Right lobe of liver (tissue), 6 donors: ENCODE data around the gene APCS. TPM values are rescaled to one million over a fixed set of nuclear protein-coding genes. Genes with fewer than 3 reads are reported as not detected.

ENCODE experiments used
- ATAC-seq, 4 donors: fragments of 200-7000 bp; cut with Tn5 transposase; one replicate each; pipeline ENCODE4 v1.9.1; 2020; ENCODE audit warnings: mild to moderate bottlenecking in 4 of 4, moderate library complexity in 4 of 4
- DNase-seq, 3 donors: peaks; one replicate each; pipeline ENCODE4 v3.0.0-alpha.2; 2020
- H3K27ac ChIP-seq, 3 donors: fragments of 200-600 bp; one replicate each; pipeline ENCODE4 v1.8.0; 2022
- H3K27me3 ChIP-seq, 2 donors: fragments of 200-600 bp; one replicate each; pipeline ENCODE4 v1.8.0; 2022
- H3K36me3 ChIP-seq, 4 donors: fragments of 200-600 bp; sonication (generic) in 1 of 4; one replicate each; pipeline versions ENCODE4 v1.5.1 to v1.8.0; 2017 to 2022; ENCODE audit warnings: control low read depth in 1 of 4
- H3K4me1 ChIP-seq, 4 donors: fragments of 200-600 bp; sonication (generic) in 1 of 4; one replicate each; pipeline versions ENCODE4 v1.5.1 to v1.8.0; 2017 to 2022; ENCODE audit warnings: control low read depth in 1 of 4
- H3K4me3 ChIP-seq, 3 donors: fragments of 200-600 bp; one replicate each; pipeline ENCODE4 v1.8.0; 2022
- H3K9me3 ChIP-seq, 4 donors: fragments of 200-600 bp; sonication (generic) in 1 of 4; one replicate each; pipeline versions ENCODE4 v1.5.1 to v1.8.0; 2017 to 2022; ENCODE audit warnings: control low read depth in 1 of 4
- CTCF ChIP-seq, 4 donors: fragments of 200-600 bp in 3 of 4; fragments of 450-650 bp in 1 of 4; IDR thresholded peaks; one replicate each; pipeline versions ENCODE4 v1.5.1 to v1.8.0; 2016 to 2022; ENCODE audit warnings: antibody characterized with exemption in 4 of 4, mild to moderate bottlenecking in 2 of 4
- POLR2A ChIP-seq: fragments of 450-650 bp; IDR thresholded peaks from one replicate; pipeline ENCODE4 v1.6.1; 2017; ENCODE audit warnings: antibody characterized with exemption, mild to moderate bottlenecking
- WGBS: methylation state at CpG from one replicate; pipeline ENCODE4 v1.1.6; 2018; ENCODE audit warnings: low coverage, low lambda C conversion rate; ENCODE audit not compliant: insufficient coverage; ENCODE audit errors: missing lambda C conversion rate; 5-methylcytosine and 5-hydroxymethylcytosine counted together
- intact Hi-C, 2 donors: fragments of 100-400 bp; cut with DNase I; formaldehyde crosslinking; loops; one replicate each; pipeline versions ENCODE4 v1.11.2 to v1.14.1; 2022
- total RNA-seq, 6 experiments: library from RNA; depleted of rRNA in 2 of 6; stranded (reverse); fragments of >200 nt in 2 of 6; fragmentation: NEBNext Ultra II Directional in 3 of 6; extraction: Animal tissue kit (Norgen Biotek cat#: 25700) in 3 of 6; gene quantifications; one replicate each; pipeline versions ENCODE4 v1.1.0 to v1.2.4, GENCODE V29; 2016 to 2023
- donor health status: DM: no; HTN: yes; CAD: no.
- donor health status: DM: no; HTN: no; CAD: no.
- donor health status: DM: no; HTN: no; CAD: no.
- donor health status: DM: no; HTN: yes; CAD: no.
- donor health status: DM: no; HTN: yes; CAD: no.

APCS gene
- total RNA-seq, 6 experiments from 2014 or later, result 958 to 1,977 (median 1,681) TPM

- Histone ChIP-seq H3K4me3 (peak overlapping the region in 2 of 3 donors; percentile 26 to 32), H3K9me3 (no peaks in the 10 kb centered on the region), H3K4me1 (peaks cover 0 to 28% (median 12%) of the 10 kb centered on the region in 4 donors), H3K27me3 (no peaks in the 10 kb centered on the region), H3K27ac (peak overlapping the region; percentile 71 to 95 (median 84)), H3K36me3 (no peaks in the 10 kb centered on the region)
- DNase-seq (peak; percentile 65 to 92 (median 84)), ATAC-seq (peak; percentile 83 to 94 (median 90))
- TF ChIP-seq CTCF (IDR thresholded peaks at IDR 0.05), result no peak
- peak; percentile 62 for TF ChIP-seq POLR2A
- intact Hi-C loops, result loop anchor here in 1 of 2 donors (5.0 kb wide), 1 partner anchor 220 kb away; no protein-coding TSS in a partner anchor
- 15% methylated on average over 2 of the region's 3 CpGs for WGBS
Measured at GRCh38 chr1:159556931-159557369, 30.7 kb upstream of the APCS start.

- H3K4me3 ChIP-seq, result peak overlapping the region in 1 of 3 donors; percentile 5
- 21% methylated on average over 2 of the region's 2 CpGs for WGBS
- H3K27me3 ChIP-seq, result no peaks in the 10 kb centered on the region
- ATAC-seq (peak; percentile 48 to 61 (median 54)), DNase-seq (peak in 1 of 3 donors; percentile 63)
- no peaks in the 10 kb centered on the region for H3K36me3 ChIP-seq
- H3K9me3 ChIP-seq, result no peaks in the 10 kb centered on the region
- peaks cover 0 to 34% (median 17%) of the 10 kb centered on the region in 4 donors for H3K4me1 ChIP-seq
- no peak for TF ChIP-seq CTCF (IDR thresholded peaks at IDR 0.05)
- TF ChIP-seq POLR2A, result no peak
- intact Hi-C loops, result no loop called here
- H3K27ac ChIP-seq, result peak overlapping the region; percentile 55 to 95 (median 71)
Measured at GRCh38 chr1:159560599-159560998, 27.0 kb upstream of the APCS start.

DNA sequence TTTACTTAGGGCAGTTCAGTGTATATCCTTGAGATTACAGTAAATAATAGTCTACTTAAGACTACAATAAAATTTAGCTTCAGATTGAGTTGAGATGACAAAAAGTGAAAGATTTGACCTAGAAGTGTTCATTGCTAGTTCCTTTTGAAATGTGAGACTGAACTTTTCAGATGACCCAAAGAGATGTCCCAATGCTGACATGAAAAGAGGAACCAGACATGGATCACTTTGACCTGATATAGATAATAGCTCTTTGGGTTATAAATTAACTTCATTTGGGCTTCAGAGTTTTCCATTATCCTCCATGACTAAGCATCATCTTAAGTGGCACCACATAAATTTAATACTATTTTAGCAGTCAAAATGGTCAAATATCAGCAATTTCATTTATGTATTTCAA lies 26.1 kb upstream of the APCS start:
- peak overlapping the region; percentile 55 to 95 (median 71) for H3K27ac ChIP-seq
- H3K27me3 ChIP-seq, result no peaks in the 10 kb centered on the region
- DNase-seq (no peak), ATAC-seq (peak in 3 of 4 donors; percentile 23 to 42 (median 34))
- H3K4me1 ChIP-seq, result peaks cover 0 to 33% (median 15%) of the 10 kb centered on the region in 4 donors
- H3K9me3 ChIP-seq, result no peaks in the 10 kb centered on the region
- intact Hi-C loops, result no loop called here
- peak overlapping the region in 1 of 3 donors; percentile 5 for H3K4me3 ChIP-seq
- no peaks in the 10 kb centered on the region for H3K36me3 ChIP-seq
- TF ChIP-seq CTCF (IDR thresholded peaks at IDR 0.05), result no peak
- TF ChIP-seq POLR2A, result no peak

DNA sequence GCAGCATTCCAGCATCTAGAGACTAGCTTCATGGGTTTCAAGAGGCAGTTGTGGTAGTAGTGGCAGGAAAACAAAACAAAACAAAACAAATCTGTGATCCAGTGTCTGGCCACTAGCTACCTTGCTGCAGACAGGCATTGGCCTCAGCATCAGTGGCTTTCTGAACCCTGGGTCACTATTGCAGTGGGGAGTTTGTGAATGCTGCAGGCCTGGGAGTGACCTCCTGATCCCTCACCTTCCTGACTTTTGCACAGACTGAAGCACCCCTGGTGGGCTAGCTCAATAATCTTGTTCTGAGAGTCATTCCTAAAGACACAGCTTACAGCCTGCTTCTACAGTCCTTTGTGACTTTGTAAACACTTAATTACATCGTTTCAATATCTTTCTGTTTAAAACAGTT lies 24.9 kb upstream of the APCS start:
- ATAC-seq (peak; percentile 22 to 60 (median 47)), DNase-seq (peak in 2 of 3 donors; percentile 58 to 61)
- Histone ChIP-seq H3K4me1 (peaks cover 0 to 29% (median 14%) of the 10 kb centered on the region in 4 donors), H3K36me3 (no peaks in the 10 kb centered on the region), H3K27ac (peak overlapping the region; percentile 9 to 95 (median 15)), H3K9me3 (no peaks in the 10 kb centered on the region), H3K27me3 (no peaks in the 10 kb centered on the region), H3K4me3 (no peak overlapping the region)
- 9% methylated on average over 1 of the region's 1 CpG for WGBS
- intact Hi-C loops, result no loop called here
- TF ChIP-seq CTCF (IDR thresholded peaks at IDR 0.05), result no peak
- no peak for TF ChIP-seq POLR2A
